ENCODE results near the gene FMO2.

- TF ChIP-seq POLR2A (IDR thresholded peaks at IDR 0.05), result no peak
- TF ChIP-seq CTCF (IDR thresholded peaks at IDR 0.05), result no peak
- no peak for TF ChIP-seq POLR2AphosphoS5 (IDR thresholded peaks at IDR 0.05; ENCODE audit: insufficient read depth in 1 of 2, low read depth in 1 of 2)
These were observed 6.9 kb downstream of the FMO2 start for GRCh38 chr1:171191992-171192391.

Data from vagina (tissue), 2 donors.